PC-3 (cell line): ENCODE measurements around the gene ST3GAL3.

ENCODE experiments used
- EZH2phosphoT487 ChIP-seq: fragments of 300-600 bp; sonication (generic); IDR thresholded peaks from 2 replicates; pipeline ENCODE4 v1.6.1; 2018; ENCODE audit warnings: mild to moderate bottlenecking, antibody characterized with exemption, low read length, borderline replicate concordance
- TF ChIP-seq, protein P1 (sequence below): fragments of 300-600 bp; sonication (generic); conservative IDR thresholded peaks from 2 replicates; pipeline ENCODE4 v1.5.1; 2017; ENCODE audit warnings: antibody characterized with exemption, low read depth, mild to moderate bottlenecking, low read length

DNA sequence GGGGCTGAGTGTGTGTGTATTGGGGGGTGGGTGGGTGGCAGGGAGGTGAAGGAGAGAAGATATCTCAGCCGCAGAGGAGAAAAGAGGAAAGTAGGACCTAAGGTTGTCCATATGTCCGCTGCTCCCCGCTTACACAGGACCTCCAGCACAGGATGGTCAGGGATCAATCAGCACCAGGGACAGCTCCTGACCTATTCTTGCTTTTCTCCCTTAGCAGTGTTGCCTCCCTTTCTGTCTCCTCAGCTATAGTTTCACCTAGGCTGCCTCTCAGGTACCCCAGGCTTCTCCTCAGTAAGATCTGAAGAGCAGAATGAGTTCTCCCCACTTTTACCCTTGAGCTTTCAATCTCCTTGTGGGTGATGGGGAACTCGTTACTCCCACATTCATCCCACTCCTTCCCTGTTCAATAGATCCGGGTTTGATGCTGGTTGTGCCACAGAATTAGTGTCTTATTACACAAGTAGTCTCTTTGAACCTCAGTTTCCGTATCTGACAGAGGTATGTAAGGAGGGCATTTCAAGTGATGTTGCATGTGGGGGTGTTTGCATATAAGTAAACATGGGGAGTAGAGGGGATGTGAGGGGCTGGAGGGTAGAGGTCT lies 261.1 kb downstream of the ST3GAL3 start:
- TF ChIP-seq, protein P1, sequence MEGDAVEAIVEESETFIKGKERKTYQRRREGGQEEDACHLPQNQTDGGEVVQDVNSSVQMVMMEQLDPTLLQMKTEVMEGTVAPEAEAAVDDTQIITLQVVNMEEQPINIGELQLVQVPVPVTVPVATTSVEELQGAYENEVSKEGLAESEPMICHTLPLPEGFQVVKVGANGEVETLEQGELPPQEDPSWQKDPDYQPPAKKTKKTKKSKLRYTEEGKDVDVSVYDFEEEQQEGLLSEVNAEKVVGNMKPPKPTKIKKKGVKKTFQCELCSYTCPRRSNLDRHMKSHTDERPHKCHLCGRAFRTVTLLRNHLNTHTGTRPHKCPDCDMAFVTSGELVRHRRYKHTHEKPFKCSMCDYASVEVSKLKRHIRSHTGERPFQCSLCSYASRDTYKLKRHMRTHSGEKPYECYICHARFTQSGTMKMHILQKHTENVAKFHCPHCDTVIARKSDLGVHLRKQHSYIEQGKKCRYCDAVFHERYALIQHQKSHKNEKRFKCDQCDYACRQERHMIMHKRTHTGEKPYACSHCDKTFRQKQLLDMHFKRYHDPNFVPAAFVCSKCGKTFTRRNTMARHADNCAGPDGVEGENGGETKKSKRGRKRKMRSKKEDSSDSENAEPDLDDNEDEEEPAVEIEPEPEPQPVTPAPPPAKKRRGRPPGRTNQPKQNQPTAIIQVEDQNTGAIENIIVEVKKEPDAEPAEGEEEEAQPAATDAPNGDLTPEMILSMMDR = no peak
- no peak for TF ChIP-seq EZH2phosphoT487
